Right lobe of liver (tissue), 6 donors: ENCODE data around the gene CDK17. TPM values are rescaled to one million over a fixed set of nuclear protein-coding genes. Genes with fewer than 3 reads are reported as not detected.
A peak's percentile ranks its signal among the peaks of the same experiment; 100 is the strongest.

ENCODE experiments used
- ATAC-seq, 4 donors: fragments of 200-7000 bp; cut with Tn5 transposase; one replicate each; pipeline ENCODE4 v1.9.1; 2020; ENCODE audit warnings: mild to moderate bottlenecking in 4 of 4, moderate library complexity in 4 of 4
- DNase-seq, 3 donors: peaks; one replicate each; pipeline ENCODE4 v3.0.0-alpha.2; 2020
- H3K27ac ChIP-seq, 3 donors: fragments of 200-600 bp; one replicate each; pipeline ENCODE4 v1.8.0; 2022
- H3K27me3 ChIP-seq, 2 donors: fragments of 200-600 bp; one replicate each; pipeline ENCODE4 v1.8.0; 2022
- H3K36me3 ChIP-seq, 4 donors: fragments of 200-600 bp; sonication (generic) in 1 of 4; one replicate each; pipeline versions ENCODE4 v1.5.1 to v1.8.0; 2017 to 2022; ENCODE audit warnings: control low read depth in 1 of 4
- H3K4me1 ChIP-seq, 4 donors: fragments of 200-600 bp; sonication (generic) in 1 of 4; one replicate each; pipeline versions ENCODE4 v1.5.1 to v1.8.0; 2017 to 2022; ENCODE audit warnings: control low read depth in 1 of 4
- H3K4me3 ChIP-seq, 3 donors: fragments of 200-600 bp; one replicate each; pipeline ENCODE4 v1.8.0; 2022
- H3K9me3 ChIP-seq, 4 donors: fragments of 200-600 bp; sonication (generic) in 1 of 4; one replicate each; pipeline versions ENCODE4 v1.5.1 to v1.8.0; 2017 to 2022; ENCODE audit warnings: control low read depth in 1 of 4
- POLR2A ChIP-seq: fragments of 450-650 bp; IDR thresholded peaks from one replicate; pipeline ENCODE4 v1.6.1; 2017; ENCODE audit warnings: antibody characterized with exemption, mild to moderate bottlenecking
- WGBS: methylation state at CpG from one replicate; pipeline ENCODE4 v1.1.6; 2018; ENCODE audit warnings: low coverage, low lambda C conversion rate; ENCODE audit not compliant: insufficient coverage; ENCODE audit errors: missing lambda C conversion rate; 5-methylcytosine and 5-hydroxymethylcytosine counted together
- intact Hi-C, 2 donors: fragments of 100-400 bp; cut with DNase I; formaldehyde crosslinking; loops; one replicate each; pipeline versions ENCODE4 v1.11.2 to v1.14.1; 2022
- total RNA-seq, 6 experiments: library from RNA; depleted of rRNA in 2 of 6; stranded (reverse); fragments of >200 nt in 2 of 6; fragmentation: NEBNext Ultra II Directional in 3 of 6; extraction: Animal tissue kit (Norgen Biotek cat#: 25700) in 3 of 6; gene quantifications; one replicate each; pipeline versions ENCODE4 v1.1.0 to v1.2.4, GENCODE V29; 2016 to 2023
- TF ChIP-seq, protein P1 (sequence below), 4 donors: fragments of 200-600 bp in 3 of 4; fragments of 450-650 bp in 1 of 4; IDR thresholded peaks; one replicate each; pipeline versions ENCODE4 v1.5.1 to v1.8.0; 2016 to 2022; ENCODE audit warnings: antibody characterized with exemption in 4 of 4, mild to moderate bottlenecking in 2 of 4
- donor health status: DM: no; HTN: yes; CAD: no.
- donor health status: DM: no; HTN: no; CAD: no.
- donor health status: DM: no; HTN: no; CAD: no.
- donor health status: DM: no; HTN: yes; CAD: no.
- donor health status: DM: no; HTN: yes; CAD: no.

CDK17 gene
- total RNA-seq, 6 experiments from 2014 or later: 8.9 to 16.1 (median 13.7) TPM

DNA sequence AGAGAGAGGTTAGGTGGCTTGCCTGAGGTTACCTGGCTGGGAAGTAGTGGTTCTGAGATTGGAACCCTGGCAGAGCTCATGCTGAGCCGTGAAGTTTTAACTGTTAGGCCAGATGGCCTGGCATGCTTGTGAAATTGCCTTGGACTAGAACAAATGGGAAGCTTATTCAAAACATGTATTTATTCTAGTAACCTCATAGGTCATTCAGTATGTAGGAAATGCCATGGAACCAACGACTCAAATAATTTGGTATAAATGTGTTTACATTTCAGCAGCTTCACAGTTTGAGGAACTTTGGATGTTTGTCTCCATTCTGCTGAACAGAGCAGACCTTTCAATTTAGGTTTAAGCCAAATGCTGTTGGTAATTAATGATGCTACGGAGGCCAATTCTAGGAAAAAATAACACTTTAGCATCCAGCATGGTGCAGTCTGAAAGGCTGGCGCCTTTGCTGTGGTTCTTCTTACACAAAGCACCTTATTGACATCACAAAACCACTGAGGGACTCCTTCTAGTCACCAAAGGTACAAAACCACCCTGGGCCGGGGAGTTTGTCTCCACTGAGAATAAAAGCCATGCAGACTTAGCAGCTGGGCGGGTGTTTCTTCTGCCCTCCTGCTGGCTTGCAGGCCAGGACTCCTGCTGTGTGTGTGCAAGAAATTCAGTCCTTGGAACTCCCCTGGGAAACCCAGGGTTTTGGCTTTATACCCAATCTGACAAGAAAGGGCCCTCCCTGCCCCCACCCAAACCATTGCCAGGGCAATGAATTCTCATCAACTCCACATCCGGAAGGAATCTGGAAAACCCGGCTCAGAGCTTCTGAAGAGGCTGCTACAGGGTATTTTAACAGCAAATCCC, 141.9 kb downstream of the CDK17 start:
- H3K27ac ChIP-seq: no peak overlapping the region
- H3K27me3 ChIP-seq: no peaks in the 10 kb centered on the region
- TF ChIP-seq, protein P1, sequence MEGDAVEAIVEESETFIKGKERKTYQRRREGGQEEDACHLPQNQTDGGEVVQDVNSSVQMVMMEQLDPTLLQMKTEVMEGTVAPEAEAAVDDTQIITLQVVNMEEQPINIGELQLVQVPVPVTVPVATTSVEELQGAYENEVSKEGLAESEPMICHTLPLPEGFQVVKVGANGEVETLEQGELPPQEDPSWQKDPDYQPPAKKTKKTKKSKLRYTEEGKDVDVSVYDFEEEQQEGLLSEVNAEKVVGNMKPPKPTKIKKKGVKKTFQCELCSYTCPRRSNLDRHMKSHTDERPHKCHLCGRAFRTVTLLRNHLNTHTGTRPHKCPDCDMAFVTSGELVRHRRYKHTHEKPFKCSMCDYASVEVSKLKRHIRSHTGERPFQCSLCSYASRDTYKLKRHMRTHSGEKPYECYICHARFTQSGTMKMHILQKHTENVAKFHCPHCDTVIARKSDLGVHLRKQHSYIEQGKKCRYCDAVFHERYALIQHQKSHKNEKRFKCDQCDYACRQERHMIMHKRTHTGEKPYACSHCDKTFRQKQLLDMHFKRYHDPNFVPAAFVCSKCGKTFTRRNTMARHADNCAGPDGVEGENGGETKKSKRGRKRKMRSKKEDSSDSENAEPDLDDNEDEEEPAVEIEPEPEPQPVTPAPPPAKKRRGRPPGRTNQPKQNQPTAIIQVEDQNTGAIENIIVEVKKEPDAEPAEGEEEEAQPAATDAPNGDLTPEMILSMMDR (IDR thresholded peaks at IDR 0.05): no peak
- no peak for TF ChIP-seq POLR2A
- DNase-seq (no peak), ATAC-seq (no peak)
- WGBS: 39% methylated on average over 6 of the region's 8 CpGs
- H3K36me3 ChIP-seq: no peaks in the 10 kb centered on the region
- no peaks in the 10 kb centered on the region for H3K9me3 ChIP-seq
- intact Hi-C loops: no loop called here
- H3K4me3 ChIP-seq: no peak overlapping the region
- peaks cover 0 to 31% (median 15%) of the 10 kb centered on the region in 4 donors for H3K4me1 ChIP-seq

DNA sequence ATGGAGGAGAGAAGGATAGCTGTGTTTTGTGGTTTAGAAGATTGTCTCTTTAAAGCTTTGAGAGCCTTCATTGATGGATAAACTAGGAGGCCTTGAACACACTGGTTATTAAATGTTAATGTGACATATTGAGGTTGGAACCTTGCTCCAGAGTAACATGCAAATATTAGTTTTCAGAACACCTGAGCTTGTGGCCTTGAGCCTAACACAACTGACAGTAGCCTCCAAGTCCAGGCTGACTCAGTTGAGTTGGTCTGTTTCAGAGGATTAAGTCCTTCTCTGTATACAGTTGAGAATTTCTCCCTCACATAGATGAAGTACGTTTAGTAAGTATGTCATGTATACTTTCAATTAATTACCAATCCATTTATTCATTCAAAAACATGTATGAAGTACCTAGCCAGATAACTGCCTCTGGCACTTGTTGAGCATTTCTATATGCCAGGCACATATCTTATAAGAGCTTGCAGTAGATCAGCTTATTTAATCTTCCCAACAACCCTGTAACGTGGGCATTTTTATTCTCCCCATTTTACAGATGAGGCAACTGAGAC, 142.6 kb downstream of the CDK17 start:
- TF ChIP-seq, protein P1 (IDR thresholded peaks at IDR 0.05): no peak
- no peak for TF ChIP-seq POLR2A
- WGBS: 78% methylated on average over 2 of the region's 2 CpGs
- Histone ChIP-seq H3K27ac (no peak overlapping the region), H3K27me3 (no peaks in the 10 kb centered on the region), H3K36me3 (no peaks in the 10 kb centered on the region), H3K9me3 (no peaks in the 10 kb centered on the region), H3K4me1 (peaks cover 0 to 31% (median 13%) of the 10 kb centered on the region in 4 donors), H3K4me3 (no peak overlapping the region)
- intact Hi-C loops: no loop called here
- peak; percentile 10 to 37 (median 18) for ATAC-seq
- DNase-seq: no peak

DNA sequence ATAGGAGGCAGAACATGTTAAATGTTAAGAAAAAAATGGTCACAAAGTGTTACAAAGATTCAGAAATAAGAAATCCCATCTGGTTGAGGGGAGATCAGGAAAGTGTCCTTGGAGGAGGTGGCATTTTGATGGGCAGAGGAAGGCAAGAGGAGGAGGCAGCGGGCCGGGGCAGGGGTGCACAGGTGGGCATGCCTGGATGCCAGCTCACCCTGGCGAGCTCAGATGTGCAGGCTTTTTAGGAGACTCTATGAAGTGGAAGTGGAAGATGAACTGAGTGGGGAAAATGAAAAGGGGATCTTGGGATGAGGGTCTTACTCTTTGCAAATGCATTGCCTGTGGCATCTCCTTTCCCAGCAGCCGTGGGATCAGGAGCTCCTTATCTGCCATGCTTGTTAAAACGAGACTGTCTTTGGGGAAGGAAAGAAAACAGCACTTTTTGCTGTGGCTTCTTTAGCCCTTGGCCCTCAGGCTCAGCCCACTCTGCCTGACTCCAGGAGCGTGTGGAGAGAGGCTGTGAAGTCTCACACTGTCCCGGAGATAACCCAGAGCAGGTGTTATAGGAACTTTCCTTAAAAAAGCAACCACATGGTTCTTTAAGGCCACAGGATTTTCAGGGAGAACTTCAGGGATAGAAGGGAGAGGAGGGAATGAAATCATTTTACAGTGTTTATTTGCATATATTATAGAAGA, 143.4 kb downstream of the CDK17 start:
- Histone ChIP-seq H3K27ac (no peak overlapping the region), H3K9me3 (no peaks in the 10 kb centered on the region), H3K4me3 (no peak overlapping the region), H3K27me3 (no peaks in the 10 kb centered on the region), H3K4me1 (peaks cover 0 to 31% (median 13%) of the 10 kb centered on the region in 4 donors), H3K36me3 (no peaks in the 10 kb centered on the region)
- no peak for DNase-seq
- TF ChIP-seq POLR2A: no peak
- TF ChIP-seq, protein P1 (IDR thresholded peaks at IDR 0.05): no peak
- intact Hi-C loops: no loop called here
- ATAC-seq: no peak
- 84% methylated on average over 6 of the region's 7 CpGs for WGBS

DNA sequence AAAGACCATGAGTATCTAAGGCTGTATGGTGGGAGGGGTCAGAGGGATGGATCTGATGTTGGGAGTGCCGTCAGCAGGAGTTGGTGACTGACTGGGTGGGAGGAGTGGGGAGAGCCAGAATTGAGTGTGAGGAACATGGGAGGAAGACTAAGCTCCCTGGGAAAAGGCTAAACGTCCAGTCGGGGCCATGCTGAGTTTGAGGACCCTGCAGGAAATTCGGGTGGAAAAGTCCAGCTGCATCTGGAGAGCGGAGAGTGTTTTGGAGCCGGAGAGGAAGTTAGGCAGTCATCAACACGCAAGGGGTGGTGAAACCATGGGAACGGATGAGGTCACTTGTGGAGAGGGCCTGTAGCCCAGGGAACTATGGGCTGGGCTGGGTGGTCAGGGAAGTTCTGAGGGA, 145.2 kb downstream of the CDK17 start:
- Histone ChIP-seq H3K27me3 (no peaks in the 10 kb centered on the region), H3K4me3 (no peak overlapping the region), H3K27ac (peak overlapping the region; percentile 41 to 71 (median 65)), H3K4me1 (peaks cover 0 to 31% (median 13%) of the 10 kb centered on the region in 4 donors), H3K36me3 (no peaks in the 10 kb centered on the region), H3K9me3 (no peaks in the 10 kb centered on the region)
- WGBS: 63% methylated on average over 8 of the region's 8 CpGs
- ATAC-seq (peak; percentile 59 to 75 (median 64)), DNase-seq (no peak)
- TF ChIP-seq POLR2A: no peak
- TF ChIP-seq, protein P1 (IDR thresholded peaks at IDR 0.05): no peak
- intact Hi-C loops: no loop called here
